Measurements from ENCODE around the gene ADAT2.
"Not testable (repeated sequence)": the region's sequence is repeated elsewhere in the genome, so short reads cannot be mapped to it uniquely, and the experiment has no call there.

Gene ADAT2

GRCh38 chr6:143450453-143451371 is at the start of gene ADAT2, which contains the start of gene PEX3:
ADAT2 (minus strand) TSS chr6:143450695; CDS start chr6:143450658, 37 bp downstream.
PEX3 (plus strand) TSS chr6:143450805; CDS start chr6:143451043, 238 bp downstream.
- peak; percentile 93 for DNase-seq

GRCh38 chr6:143498428-143498827 is 47.9 kb upstream of the ADAT2 start:
- DNase-seq: no peak

- no peak for DNase-seq
Measured at GRCh38 chr6:143496974-143497373, 46.5 kb upstream of the ADAT2 start.

GRCh38 chr6:143490775-143491174 is 40.3 kb upstream of the ADAT2 start:
- no peak for DNase-seq

- DNase-seq: no peak
Measured at GRCh38 chr6:143490244-143490643, 39.7 kb upstream of the ADAT2 start.

- no peak for DNase-seq
Measured at GRCh38 chr6:143486752-143487151, 36.3 kb upstream of the ADAT2 start.

- no peak for DNase-seq
Measured at GRCh38 chr6:143485967-143486366, 35.5 kb upstream of the ADAT2 start.

GRCh38 chr6:143482593-143482992 is 32.1 kb upstream of the ADAT2 start:
- no peak for DNase-seq

GRCh38 chr6:143478479-143479062 is 28.1 kb upstream of the ADAT2 start:
- no peak for DNase-seq

- DNase-seq: no peak
Measured at GRCh38 chr6:143476545-143476944, 26.1 kb upstream of the ADAT2 start.

- no peak for DNase-seq
Measured at GRCh38 chr6:143471822-143472221, 21.3 kb upstream of the ADAT2 start.

- DNase-seq: not testable (repeated sequence)
Measured at GRCh38 chr6:143468823-143469222, 18.3 kb upstream of the ADAT2 start.

- no peak for DNase-seq
Measured at GRCh38 chr6:143468026-143468425, 17.5 kb upstream of the ADAT2 start.

- no peak for DNase-seq
Measured at GRCh38 chr6:143465546-143465945, 15.1 kb upstream of the ADAT2 start.

- DNase-seq: no peak
Measured at GRCh38 chr6:143457563-143458359, 7.3 kb upstream of the ADAT2 start.

- DNase-seq: no peak
Measured at GRCh38 chr6:143451531-143451930, 1.0 kb upstream of the ADAT2 start.

GRCh38 chr6:143449714-143450452 is 612 bp downstream of the ADAT2 start:
- peak; percentile 35 for DNase-seq

- no peak for DNase-seq
Measured at GRCh38 chr6:143449082-143449713, 1.3 kb downstream of the ADAT2 start.

- DNase-seq: not testable (repeated sequence)
Measured at GRCh38 chr6:143447865-143448264, 2.6 kb downstream of the ADAT2 start.

GRCh38 chr6:143443096-143443495 is 7.4 kb downstream of the ADAT2 start:
- DNase-seq: no peak

GRCh38 chr6:143441680-143442545 is 8.6 kb downstream of the ADAT2 start:
- DNase-seq: no peak

Data from activated naive CD4-positive, alpha-beta T cell treated with Interleukin-2 at 50 U/mL for 16 hours (primary cell).